Smooth muscle cell of the brain vasculature (primary cell): ENCODE data around the gene TNFAIP8L3.

Experiments
- DNase-seq: peaks from one replicate; pipeline ENCODE4 v3.0.0-alpha.2; 2012; ENCODE audit warnings: low read depth, low spot score

TNFAIP8L3 gene

DNA sequence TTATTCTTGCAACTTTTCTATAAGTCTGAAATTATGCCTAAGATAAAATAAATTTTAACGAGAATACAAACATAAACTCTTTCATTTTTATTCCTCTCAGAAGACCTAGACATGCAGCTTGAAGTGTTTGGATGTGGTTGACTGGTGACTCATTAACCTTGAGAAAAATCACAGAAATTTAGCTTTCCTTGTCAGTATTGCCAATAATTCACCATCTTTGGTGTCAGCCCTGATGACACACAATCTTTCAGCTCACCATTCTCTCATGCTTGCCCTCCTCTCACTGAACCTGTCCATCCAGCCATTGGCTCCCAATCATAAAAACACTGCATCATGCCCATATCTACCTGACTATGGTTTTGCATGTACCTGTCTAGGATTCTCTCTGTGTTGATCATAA, 22.6 kb upstream of the TNFAIP8L3 start:
- no peak for DNase-seq

DNA sequence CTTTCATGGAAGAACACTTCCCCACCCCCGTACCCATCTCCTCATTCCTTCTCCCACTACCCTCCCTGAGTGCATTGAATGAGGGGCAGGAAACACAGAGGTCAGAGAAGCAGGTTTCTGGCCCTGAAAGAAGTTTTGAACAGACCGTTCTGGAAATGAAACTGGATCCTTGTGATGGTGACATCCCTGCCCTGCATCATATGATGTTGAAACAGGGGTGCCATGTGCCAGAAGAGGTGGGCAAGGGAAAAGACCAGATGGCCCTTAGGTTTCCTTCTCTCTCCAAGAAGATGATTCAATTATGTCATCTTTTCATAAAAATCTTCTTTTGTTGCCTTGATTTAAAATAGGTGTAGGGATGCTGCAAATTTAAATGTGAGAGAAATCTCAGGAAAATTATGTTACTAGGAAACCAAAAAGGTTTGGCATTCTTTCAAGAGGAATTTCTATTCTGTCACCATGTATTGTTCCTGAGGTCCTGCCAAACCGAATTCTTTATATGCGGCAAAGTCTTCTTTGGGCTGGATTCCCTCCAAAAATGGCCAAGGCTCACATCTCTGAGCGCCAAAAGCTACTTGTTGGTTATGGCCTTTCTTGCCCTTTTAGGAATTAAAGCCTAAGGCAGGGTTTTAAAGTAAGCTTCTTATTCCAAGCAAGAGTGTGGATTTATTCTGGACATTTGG, 19.9 kb upstream of the TNFAIP8L3 start:
- no peak for DNase-seq

DNA sequence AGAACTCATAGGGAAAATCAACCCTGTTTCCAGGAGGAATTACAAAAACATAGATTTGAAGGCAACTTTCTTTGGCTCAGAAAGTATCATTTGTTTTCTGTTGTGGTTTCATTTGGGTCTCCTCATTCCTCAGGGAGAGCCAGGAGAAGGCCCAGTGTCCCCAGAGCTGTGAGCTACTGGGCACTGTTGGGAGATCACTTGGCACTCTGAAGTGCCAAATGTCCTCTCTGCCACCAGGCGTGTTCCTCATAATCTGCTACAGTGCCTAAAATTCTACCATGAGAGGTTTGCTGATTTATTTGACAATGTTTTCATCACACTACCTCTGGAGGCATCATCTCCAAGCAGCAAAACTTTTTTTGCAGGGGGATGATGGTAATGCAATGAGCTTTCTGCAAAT, 17.4 kb upstream of the TNFAIP8L3 start:
- DNase-seq, result no peak

DNA sequence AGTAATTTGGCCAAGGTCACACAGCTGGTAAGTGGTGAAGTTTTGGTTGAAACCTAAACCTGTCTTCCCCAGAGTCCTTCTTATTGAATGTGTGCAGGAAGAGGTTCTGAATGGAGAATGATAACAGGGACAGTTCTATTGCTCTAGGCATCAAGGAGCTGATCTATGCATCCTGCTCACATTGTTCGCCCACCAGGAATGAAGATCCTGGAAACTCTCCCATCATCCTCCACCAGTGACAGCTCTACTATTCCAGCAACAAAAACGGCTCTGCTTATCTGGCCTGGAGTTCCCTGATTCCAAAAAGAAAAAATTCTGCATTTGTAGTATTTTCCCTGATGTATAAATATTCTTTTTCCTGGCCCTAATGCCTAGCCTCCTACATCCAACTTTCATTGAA, 16.4 kb upstream of the TNFAIP8L3 start:
- no peak for DNase-seq

DNA sequence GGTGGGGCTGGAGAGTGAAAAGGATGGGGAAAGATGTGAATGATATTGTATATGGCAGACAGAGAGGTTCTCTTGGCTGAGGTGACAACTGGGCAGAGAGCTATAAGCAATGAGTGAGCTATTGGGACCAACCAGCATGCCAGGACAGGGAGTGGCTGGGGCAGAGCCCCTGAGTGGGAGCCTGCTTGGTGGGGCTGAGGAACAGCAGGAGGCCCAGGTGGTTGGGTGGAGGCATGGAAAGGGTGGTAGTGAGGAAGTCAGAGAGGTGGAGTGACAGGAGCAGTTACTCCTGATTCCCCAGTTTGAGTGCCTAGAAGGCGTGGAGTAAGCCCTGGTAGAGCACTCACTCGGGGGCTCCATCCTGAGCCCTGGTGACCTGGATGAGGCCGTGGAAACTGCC, 15.5 kb upstream of the TNFAIP8L3 start:
- DNase-seq, result no peak

DNA sequence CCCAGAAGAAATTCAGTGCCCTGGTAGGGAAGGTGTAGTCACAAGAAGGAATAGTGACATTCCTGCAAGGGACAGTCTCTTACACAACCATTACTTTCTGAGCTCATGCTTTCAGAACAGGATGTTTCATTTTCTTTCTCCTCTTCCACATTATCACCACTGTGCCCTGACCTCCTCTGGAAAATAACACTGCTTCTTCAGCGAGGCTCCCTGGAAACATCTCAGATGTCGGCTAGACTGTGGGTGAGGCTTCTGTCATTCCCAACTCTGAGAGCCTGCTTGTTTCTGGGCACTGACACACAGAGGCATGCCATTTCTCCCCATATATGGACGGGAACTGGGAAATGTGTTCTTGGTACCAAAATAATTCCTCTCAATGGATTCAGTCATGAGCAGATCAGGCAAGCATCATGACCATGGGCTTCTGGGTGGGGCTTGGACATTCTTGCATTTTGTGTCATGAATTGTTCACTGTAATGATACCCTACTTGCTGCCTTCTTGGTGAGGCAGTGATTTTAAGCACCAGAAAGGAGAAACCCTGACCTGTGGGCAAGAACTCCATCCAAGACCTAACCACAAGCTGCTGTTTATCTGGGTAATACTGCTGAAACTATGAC, 14.3 kb upstream of the TNFAIP8L3 start:
- DNase-seq, result no peak

DNA sequence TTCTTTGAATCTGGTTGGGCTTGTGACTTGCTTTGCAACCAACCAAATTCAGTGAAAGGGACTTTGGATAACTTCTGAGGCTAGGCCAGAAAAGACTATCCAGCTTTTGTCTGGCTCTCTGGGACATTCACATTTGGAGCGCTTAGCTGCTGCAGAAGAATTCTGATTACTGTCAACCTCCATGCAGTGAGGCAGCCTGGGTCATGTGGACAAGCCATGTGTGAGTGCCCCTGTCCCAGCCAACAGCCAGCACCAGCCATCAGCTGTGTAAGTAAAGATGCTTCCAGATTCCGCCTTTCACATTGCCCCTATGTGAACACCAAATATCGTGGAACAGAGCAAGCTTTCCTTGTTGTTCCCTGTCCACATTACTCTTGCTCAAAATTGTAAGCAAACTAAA, 12.9 kb upstream of the TNFAIP8L3 start:
- no peak for DNase-seq

DNA sequence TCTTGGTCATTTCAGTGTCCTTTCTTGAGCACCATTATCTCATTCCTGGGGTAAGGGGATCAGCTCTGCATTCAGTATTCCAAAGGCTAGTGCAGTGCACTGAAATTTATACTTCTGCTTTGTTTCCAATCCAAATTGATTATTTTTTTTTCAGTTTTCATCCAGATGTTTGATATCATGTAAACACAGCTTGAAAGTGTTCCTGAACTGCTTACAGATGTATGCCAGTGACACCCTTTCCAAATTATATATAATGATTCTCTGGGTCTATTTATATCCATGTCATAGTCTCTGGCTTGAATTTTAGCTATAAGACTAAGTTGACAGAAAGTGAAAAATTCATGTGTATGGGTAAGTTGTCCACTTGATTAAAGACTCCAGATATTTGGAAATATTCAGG, 11.8 kb upstream of the TNFAIP8L3 start:
- DNase-seq, result no peak

DNA sequence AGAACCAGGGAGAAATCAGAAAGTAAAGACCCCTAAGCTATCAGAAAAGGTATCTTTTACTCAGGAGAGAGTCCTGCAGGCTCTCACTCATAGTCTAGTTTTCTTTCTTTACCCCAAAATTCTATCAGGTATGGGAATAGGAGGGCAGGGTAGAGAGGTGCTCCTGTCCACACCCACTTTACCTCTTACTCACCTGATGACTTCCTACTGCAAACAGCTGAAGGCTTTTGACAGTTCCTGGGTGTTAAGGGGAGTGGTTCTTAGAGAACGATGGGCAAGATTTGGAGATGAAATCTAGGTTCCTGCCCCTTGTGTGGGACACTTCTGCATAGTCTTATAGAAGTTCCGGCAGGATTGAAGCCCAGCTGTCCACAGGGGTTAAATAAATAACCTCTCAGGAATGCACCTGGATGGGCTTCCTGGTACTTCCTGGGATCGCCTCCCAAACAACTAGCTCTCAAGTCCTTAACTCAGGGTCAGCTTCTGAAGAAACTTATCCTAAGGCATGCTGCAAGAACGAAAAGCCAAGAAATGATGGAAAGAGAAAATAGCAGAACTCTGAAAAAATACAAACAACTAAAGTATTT, 10.8 kb upstream of the TNFAIP8L3 start:
- no peak for DNase-seq

DNA sequence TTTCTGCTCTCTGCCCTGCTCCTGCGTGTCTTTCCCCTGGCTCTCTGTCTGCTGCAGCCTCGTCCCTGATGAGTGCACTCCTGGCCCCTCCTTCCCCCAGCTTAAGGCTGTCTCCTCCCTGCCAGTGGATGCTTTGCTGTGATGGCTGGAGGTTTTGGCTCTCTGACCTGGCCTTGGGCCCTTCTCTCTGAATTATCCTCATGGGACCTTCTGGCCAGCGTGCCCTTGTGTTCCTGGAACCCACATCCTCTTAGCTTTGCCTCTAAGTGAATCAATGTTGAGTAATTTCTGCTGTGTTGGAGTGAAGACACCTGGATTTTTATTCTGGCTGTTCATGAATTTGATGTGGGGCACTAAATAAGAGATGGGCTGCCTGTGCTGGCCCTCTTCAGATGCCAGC, 9.8 kb upstream of the TNFAIP8L3 start:
- no peak for DNase-seq

DNA sequence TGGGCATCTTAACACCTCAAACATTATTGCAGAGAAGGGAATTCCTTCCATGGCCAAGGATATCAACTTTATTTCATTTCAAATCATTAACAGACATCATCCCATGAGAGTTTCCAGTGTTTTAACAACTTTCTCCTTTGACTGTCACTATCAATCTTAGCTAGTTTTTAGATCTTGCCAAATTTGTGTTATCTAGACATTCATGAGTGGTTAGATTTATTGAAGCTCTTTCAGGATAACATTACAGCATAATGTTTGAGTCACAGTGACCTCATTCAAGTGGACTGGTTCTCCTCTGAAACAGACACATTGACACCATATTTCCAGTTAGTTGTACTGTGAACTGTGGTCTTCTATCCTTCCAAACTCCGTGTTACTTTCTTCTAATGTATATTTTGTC, 8.6 kb upstream of the TNFAIP8L3 start:
- DNase-seq, result no peak

DNA sequence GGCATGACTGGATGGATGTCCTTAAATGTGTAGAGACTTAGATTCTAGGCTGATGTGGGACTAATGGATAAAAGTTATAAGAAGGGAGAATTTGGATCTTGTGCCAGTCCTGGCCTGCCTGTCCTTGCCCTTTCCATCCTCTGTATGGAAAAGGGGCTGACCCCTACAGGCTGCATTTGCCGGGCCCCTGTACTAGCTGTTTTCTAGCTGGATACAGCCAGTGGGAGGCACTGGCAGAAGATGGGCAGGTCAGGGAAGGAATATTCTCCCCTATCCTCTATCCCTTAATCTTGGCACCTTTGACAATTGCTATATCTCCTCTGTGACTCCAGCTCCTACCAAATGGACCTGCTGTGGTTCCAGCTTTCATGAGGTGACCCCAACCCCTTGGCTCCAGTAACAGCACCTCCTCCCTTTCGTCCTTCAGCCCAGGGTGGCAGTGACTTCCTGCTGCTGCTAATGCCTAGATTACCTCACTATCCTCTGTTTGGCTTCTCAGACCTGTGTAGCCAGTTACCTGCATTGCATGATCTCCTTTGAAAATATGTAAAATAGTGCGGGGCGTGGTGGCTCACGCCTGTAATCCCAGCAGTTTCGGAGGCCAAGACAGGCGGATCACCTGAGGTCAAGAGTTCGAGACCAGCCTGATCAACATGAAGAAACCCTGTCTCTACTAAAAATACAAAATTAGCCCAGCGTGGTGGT, 6.2 kb upstream of the TNFAIP8L3 start:
- DNase-seq, result no peak

DNA sequence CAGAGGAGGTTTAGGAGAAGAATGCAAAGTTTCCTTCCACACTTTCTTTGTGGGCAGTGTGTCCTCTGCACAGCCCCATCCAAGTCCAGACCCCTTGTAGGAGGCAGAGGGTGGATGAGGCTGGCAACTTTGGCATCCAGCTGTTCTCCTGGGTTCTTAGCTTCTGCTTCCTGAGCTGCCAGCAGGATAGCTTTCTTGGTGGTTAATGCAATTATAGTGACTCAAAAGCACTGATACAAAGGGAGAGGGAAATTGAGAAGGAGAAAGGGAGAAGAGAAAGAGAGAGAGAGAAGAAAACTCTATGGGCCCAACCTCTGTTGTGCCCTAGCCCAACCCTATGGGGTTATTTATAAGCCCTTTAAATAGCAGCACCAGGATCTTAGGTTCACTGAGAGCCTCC, 4.5 kb upstream of the TNFAIP8L3 start:
- DNase-seq, result no peak

DNA sequence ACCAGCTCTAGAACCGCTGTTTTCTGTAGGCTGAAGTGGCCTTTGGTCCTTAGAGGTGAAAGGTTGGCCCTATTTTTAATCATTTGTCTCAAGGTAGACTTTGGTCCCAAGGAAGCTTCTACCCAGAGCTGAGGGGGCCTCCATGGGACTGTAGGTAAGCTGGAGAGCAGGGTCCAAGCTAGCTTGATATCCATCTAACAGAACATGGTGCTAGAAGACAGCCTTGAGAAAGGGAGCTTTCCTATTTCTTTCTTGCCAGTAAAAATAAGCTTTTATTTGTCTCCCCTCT, 3.6 kb upstream of the TNFAIP8L3 start:
- DNase-seq, result no peak

DNA sequence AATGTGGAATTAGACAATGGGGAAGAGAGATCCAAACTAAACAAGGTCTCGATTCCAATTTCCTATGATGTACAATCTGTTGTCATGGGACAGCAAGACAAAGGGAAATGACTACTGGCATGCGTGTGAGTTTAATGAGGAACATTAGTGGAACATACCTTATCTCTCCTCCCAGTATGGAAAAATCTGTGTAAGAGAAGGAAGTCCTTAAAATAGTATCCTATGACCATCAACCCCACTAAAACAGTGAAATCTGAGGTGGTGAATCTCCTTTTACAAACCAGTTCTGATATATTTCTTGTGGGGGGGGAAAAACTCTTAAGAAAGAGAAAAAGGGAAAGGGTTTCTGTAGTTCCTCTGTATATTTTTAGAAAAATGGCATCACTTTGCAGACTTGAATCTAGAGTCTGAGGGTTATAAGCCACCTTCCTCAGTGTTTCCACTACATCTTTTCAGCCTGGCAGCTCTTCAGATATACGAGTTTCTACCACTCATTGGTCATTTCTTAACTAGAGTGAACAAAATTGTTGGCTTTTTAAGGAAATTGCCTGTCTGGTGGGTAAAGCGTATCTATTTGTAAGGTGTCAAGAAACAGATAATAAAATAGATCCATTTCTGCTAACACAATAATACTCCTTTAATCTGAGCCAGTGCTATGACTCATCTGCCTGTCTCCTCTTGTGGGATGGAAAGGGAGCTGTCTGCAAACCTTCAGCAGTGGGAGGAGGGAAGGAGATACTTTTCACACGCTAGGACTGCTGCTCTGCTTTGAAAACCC, 3.0 kb upstream of the TNFAIP8L3 start:
- no peak for DNase-seq

DNA sequence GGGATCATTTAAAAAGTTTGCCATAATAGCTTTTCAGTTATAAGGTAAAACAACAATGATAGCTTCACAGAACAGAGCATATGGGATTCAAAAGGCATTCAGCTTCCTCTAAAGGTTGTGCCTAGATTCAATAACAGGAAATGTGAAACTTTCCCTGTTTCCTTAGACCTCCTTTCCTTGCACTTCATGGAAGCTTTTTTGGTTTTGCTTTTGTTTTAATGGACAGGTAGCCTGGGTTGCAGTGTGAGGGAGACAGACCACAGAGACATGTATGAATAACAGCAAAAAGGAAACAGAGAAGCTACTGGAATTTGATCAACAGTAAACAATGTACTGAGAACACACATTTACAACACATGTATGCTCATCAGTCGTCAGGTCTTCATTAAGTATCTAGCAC, 2.3 kb upstream of the TNFAIP8L3 start:
- DNase-seq, result no peak

DNA sequence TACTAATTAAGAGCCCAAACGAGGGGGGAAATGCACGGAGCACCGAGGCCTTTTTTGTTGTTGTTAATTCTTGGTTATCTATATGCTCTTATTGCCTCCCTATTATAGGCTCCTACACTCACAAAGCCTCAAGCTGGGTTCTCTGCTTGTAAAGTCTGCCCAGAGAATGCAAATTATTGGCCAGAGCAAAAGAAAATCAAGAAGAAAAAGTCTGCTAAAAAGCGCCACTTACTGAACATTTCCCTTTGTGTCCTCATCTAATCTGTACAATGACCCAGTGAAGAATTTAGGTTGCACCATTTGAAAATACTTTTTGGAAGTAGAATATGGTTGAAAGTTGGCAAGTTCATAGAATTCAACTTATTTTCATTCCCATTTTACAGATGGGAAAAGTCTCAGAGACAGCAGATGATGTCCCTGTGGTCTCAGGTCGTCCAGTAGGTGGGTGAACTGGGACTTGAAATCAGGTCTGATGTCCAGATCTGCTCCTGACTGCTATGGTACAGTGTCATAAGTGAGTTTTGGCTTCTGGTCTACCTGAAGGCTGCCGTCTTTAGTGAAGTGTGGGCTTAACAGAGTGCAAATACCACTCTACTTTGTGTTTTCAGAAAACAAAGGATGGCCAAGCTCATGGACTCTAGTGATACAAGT, 1.1 kb upstream of the TNFAIP8L3 start:
- no peak for DNase-seq

DNA sequence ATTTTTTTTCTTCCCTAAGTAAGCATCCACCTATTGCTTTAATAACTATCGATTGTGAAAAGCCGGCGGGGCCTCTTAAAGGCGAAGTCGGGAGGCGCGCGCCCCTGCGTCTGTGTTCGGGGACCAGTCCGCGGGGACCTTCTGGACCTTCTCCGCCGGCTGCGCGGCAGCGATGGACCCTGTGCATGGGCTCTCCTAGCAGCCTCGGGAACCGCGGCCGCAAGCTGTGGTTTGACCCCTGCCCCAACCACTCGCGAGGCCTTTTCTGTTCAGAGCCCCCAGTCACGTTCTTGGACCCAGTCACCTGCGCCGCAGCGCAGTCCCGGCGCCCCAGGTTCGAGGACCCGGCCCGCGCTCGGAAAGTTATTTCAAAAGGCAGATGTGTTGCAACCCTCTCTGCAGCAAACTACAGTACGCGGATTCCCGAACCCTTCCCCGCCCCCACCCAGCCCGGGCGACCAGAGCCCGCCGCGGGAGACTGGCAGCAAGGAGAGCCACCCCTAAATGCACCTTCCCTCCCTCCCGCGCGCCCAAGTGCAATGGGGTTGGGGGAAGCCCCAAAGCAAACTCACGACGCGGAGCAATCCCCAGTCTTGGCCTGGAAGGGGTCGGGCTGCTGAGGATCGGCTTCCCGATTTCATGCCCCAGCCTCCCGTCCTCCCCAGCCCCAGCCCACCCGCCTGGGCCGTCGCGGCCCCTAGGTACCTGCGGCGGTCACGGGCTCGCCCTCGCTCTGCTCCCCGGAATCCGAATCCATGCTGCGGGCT, 684 bp downstream of the TNFAIP8L3 start:
- no peak for DNase-seq

DNA sequence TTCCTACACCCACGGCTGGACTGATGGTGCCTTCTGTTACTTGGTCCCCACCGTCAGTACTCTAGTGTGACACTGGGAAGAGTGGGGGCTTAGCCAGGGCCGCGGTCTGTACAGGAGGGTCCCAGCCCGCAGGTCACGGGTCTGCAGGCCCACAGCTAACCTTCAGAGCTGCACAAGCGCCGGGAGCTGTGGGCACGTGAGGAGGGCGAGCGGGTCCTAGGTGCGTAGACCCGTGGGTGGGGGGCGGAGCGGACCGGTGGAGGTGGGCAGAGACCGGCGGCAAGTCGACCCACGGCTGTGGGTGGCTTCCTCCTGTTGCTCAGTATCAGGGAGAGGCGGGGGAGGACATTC, 1.2 kb downstream of the TNFAIP8L3 start:
- DNase-seq, result no peak

DNA sequence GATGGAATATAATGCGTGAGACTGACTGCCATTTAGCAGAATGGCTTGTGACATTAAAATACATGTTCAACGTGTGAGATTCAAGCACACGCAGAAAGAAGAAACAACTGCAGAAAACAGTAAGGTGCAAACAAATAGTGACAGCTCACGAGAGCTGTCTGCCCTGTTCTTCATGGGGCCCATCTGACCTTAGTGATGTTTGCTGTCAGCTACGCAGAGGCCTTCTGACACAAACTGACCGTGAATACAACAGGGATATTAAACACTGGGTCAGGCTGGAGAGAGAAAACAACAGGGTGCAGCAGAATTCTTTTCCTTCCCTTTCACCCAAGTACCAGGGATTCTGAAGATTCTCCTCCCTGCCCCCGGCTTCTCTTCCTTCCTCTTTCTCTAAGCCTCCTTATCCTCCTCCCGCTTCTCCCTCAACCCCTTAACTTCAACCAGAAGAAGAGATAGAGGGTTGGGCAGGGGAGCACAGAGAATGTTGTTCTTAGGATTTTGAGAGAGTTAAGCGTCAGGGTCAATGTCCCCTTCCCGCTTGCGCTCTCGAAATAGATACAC, 2.1 kb downstream of the TNFAIP8L3 start:
- no peak for DNase-seq

DNA sequence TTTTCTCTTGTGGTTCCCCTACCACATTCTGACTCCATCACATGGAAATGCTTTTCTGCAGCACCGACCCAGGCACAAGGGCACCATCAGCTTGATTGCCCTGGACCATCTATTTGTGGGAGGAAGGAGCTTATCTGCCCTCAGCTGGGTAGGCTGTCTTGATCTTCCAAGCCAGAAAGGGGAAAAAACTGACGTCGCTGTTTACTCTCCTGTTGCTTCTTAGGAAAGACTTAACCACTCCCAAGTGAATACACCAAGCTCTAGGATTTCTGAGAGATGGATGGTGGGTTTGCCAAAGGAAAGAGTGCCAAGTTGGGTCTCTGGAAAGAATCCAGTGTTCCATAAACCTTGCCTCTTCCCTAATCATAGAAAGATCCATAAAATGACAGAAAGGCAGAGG, 4.0 kb downstream of the TNFAIP8L3 start:
- DNase-seq, result no peak
